ENCODE results near the gene ZBTB40. TPM values are rescaled to one million over a fixed set of nuclear protein-coding genes. Genes with fewer than 3 reads are reported as not detected.

Gene ZBTB40, protein sequence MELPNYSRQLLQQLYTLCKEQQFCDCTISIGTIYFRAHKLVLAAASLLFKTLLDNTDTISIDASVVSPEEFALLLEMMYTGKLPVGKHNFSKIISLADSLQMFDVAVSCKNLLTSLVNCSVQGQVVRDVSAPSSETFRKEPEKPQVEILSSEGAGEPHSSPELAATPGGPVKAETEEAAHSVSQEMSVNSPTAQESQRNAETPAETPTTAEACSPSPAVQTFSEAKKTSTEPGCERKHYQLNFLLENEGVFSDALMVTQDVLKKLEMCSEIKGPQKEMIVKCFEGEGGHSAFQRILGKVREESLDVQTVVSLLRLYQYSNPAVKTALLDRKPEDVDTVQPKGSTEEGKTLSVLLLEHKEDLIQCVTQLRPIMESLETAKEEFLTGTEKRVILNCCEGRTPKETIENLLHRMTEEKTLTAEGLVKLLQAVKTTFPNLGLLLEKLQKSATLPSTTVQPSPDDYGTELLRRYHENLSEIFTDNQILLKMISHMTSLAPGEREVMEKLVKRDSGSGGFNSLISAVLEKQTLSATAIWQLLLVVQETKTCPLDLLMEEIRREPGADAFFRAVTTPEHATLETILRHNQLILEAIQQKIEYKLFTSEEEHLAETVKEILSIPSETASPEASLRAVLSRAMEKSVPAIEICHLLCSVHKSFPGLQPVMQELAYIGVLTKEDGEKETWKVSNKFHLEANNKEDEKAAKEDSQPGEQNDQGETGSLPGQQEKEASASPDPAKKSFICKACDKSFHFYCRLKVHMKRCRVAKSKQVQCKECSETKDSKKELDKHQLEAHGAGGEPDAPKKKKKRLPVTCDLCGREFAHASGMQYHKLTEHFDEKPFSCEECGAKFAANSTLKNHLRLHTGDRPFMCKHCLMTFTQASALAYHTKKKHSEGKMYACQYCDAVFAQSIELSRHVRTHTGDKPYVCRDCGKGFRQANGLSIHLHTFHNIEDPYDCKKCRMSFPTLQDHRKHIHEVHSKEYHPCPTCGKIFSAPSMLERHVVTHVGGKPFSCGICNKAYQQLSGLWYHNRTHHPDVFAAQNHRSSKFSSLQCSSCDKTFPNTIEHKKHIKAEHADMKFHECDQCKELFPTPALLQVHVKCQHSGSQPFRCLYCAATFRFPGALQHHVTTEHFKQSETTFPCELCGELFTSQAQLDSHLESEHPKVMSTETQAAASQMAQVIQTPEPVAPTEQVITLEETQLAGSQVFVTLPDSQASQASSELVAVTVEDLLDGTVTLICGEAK
- 10 to 100 TPM; 13.8 to 21.1 (median 18.4) TPM for total RNA-seq

DNA sequence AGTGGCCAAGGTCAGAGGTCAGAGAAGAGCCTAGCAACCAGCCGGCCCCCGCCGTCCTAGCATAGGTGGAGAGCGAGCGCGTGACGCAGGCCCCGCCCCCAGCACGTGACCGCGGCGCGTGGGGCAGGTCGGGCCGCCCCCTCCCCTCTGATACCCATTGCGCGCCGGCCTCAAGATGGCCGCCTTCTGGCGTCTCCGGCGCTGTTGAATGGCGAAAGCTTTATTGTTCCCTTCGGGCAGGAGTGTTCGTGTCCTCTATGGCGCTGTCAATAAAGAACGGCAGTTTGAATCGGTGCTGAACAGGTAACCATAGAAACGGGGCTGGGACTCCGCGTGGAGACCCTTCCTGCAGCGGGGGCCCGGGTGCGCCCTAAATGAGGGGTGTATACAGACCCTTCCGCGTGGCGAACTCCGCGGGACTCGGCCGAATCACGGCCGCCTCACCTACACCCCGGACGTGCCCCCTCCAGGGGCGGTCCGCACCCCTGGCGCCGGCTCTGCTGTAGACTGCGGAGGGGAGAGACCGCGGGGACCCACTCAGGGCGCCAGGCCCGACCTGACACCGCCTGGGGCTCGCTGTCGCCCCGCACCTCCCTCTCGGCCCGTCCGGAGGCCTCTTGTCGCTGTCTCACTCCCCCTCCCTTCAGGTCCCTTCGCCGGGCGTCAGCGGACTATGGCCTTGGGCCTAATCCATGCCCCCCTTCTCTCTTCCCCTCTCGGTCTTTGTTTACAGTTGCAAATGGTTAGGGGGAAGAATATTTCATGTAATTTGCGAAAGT is at the start of gene ZBTB40:
ZBTB40 (plus strand) TSS at position 150 of the 779 bp plus-strand sequence. CDS start 38,098 bp downstream, outside the sequence.
- no peaks in the 10 kb centered on the region for H3K9me3 ChIP-seq
- peak within 1 kb of the TSS; percentile 93 to 97 (median 96) for H3K27ac ChIP-seq (replicated peaks in 1 of 4)
- DNase-seq (ENCODE audit: extremely low spot score): peak; percentile 99
- TF ChIP-seq EP300 (IDR thresholded peaks at IDR 0.05) (no peak), POLR2AphosphoS5 (IDR thresholded peaks at IDR 0.05) (peak; percentile 90 to 97), POLR2A (IDR thresholded peaks at IDR 0.05; ENCODE audit: low read depth) (no peak)
- TF ChIP-seq, protein P1, sequence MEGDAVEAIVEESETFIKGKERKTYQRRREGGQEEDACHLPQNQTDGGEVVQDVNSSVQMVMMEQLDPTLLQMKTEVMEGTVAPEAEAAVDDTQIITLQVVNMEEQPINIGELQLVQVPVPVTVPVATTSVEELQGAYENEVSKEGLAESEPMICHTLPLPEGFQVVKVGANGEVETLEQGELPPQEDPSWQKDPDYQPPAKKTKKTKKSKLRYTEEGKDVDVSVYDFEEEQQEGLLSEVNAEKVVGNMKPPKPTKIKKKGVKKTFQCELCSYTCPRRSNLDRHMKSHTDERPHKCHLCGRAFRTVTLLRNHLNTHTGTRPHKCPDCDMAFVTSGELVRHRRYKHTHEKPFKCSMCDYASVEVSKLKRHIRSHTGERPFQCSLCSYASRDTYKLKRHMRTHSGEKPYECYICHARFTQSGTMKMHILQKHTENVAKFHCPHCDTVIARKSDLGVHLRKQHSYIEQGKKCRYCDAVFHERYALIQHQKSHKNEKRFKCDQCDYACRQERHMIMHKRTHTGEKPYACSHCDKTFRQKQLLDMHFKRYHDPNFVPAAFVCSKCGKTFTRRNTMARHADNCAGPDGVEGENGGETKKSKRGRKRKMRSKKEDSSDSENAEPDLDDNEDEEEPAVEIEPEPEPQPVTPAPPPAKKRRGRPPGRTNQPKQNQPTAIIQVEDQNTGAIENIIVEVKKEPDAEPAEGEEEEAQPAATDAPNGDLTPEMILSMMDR (IDR thresholded peaks at IDR 0.05): peak in 1 of 3 experiments; percentile 29
- peaks cover 37 to 71% (median 57%) of the 10 kb centered on the region in 4 donors for H3K4me1 ChIP-seq
- H3K4me3 ChIP-seq: peak within 1 kb of the TSS; percentile 90 to 96 (median 94)
- intact Hi-C loops (cut with DNase I): no loop called here
- no peaks in the 10 kb centered on the region for H3K27me3 ChIP-seq
- under 1% methylated on average over 38 of the region's 68 CpGs for WGBS
- no peaks in the 10 kb centered on the region for H3K36me3 ChIP-seq

DNA sequence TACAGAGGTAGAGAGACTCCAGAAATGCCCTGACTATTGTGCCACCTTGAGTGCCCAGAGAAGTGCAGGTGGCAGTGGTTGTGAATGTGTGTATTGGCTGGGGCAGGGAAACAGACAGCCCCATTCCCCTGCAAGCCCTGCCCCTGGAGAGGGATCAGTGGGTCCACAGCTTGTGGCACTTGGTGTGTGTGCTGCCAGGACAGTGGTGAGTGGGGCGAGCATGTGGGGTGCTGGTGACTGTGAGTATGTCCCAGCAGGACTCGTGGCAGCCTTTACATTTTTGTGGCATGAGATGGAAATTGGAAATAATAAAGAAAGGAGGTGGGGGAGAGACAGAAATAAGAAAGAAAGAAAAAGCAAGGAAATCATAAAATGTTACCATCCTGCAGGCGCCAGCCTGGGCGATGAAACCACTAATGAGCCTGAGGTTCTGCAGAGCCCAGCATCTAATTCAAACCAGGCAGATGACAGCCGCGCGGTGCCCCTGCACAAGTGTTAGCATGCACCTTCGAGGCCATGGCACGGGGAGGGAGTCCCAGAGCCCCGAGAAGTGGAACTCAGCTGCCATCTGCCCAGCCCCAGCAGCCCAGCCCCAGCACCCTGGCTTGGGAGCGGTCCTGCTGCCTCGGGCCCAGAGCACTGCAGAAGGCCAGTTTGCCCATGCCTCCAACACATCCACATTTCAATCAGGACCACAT is 49.1 kb upstream of the ZBTB40 start:
- peaks cover 0 to 73% (median 0%) of the 10 kb centered on the region in 4 donors for H3K27me3 ChIP-seq
- no peak for TF ChIP-seq POLR2AphosphoS5 (IDR thresholded peaks at IDR 0.05)
- TF ChIP-seq EP300 (IDR thresholded peaks at IDR 0.05): no peak
- TF ChIP-seq POLR2A (IDR thresholded peaks at IDR 0.05; ENCODE audit: low read depth): no peak
- TF ChIP-seq, protein P1 (IDR thresholded peaks at IDR 0.05): no peak
- H3K4me3 ChIP-seq: no peak overlapping the region
- no peaks in the 10 kb centered on the region for H3K36me3 ChIP-seq
- WGBS: 81% methylated on average over 11 of the region's 12 CpGs
- DNase-seq (ENCODE audit: extremely low spot score): no peak
- no peaks in the 10 kb centered on the region for H3K9me3 ChIP-seq
- H3K4me1 ChIP-seq: no peaks in the 10 kb centered on the region
- intact Hi-C loops (cut with DNase I): no loop called here
- no peak overlapping the region for H3K27ac ChIP-seq (replicated peaks in 1 of 4)

DNA sequence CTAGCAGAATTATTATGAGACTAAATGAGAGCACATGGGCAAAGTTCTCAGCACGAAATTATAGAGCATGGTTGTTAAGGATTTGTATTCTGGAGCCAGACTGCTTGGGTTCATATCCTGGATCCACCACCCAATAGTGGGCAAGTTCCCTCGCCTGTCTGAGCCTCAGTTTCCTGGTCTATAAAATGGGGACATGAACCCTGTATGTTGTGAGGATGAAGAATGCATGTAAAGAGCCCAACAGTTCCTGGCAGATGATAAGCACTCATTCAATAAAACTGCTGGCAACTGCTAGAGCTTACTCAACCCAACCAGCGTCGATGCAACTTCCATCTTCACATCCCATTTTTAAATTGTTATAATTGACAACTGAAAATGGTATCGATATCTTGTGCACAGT is 47.2 kb upstream of the ZBTB40 start:
- TF ChIP-seq POLR2A (IDR thresholded peaks at IDR 0.05; ENCODE audit: low read depth) (no peak), EP300 (IDR thresholded peaks at IDR 0.05) (no peak), POLR2AphosphoS5 (IDR thresholded peaks at IDR 0.05) (no peak)
- TF ChIP-seq, protein P1 (IDR thresholded peaks at IDR 0.05): no peak
- H3K27ac ChIP-seq (replicated peaks in 1 of 4): no peak overlapping the region
- 88% methylated on average over 5 of the region's 5 CpGs for WGBS
- DNase-seq (ENCODE audit: extremely low spot score): no peak
- H3K9me3 ChIP-seq: no peaks in the 10 kb centered on the region
- H3K36me3 ChIP-seq: no peaks in the 10 kb centered on the region
- intact Hi-C loops (cut with DNase I): no loop called here
- no peaks in the 10 kb centered on the region for H3K4me1 ChIP-seq
- H3K4me3 ChIP-seq: no peak overlapping the region
- H3K27me3 ChIP-seq: peaks cover 0 to 65% (median 0%) of the 10 kb centered on the region in 4 donors

Measured in esophagus muscularis mucosa (tissue), 4 donors.